Kidney epithelial cell (primary cell): Measurements from ENCODE around the gene PTPRE. TPM values are rescaled to one million over a fixed set of nuclear protein-coding genes. Genes with fewer than 3 reads are reported as not detected.

Source experiments
- DNase-seq: peaks from one replicate; pipeline ENCODE4 v3.0.0-alpha.2; 2010; ENCODE audit warnings: low read depth
- H3K27me3 ChIP-seq: 2 replicates; pipeline ENCODE4 v1.6.0; 2011; ENCODE audit warnings: low read length; ENCODE audit not compliant: control insufficient read depth, insufficient read depth
- H3K36me3 ChIP-seq: 2 replicates; pipeline ENCODE4 v1.5.1; 2011; ENCODE audit warnings: low read length; ENCODE audit not compliant: control insufficient read depth, insufficient read depth
- H3K4me3 ChIP-seq: 2 replicates; pipeline ENCODE4 v1.5.1; 2011; ENCODE audit warnings: low read depth, mild to moderate bottlenecking, control low read depth, low read length
- CTCF ChIP-seq: IDR thresholded peaks from 2 replicates; pipeline ENCODE4 v1.5.1; 2011; ENCODE audit warnings: mild to moderate bottlenecking, moderate library complexity, low read length, control low read depth, inconsistent platforms; ENCODE audit not compliant: insufficient read depth, poor library complexity, severe bottlenecking
- total RNA-seq: library from RNA; depleted of rRNA; stranded (reverse); fragments of >200 nt; gene quantifications from 2 replicates; pipeline ENCODE4 v1.2.3, GENCODE V29; 2015

Gene PTPRE
- total RNA-seq, 1 donor from 2014 or later, result 10.3 TPM

GRCh38 chr10:128125416-128125943 is 218.6 kb downstream of the PTPRE start:
- no peak for DNase-seq
- no peaks in the 10 kb centered on the region for H3K27me3 ChIP-seq
- no peak for TF ChIP-seq CTCF
- no peaks in the 10 kb centered on the region for H3K36me3 ChIP-seq
- peak overlapping the region; percentile 91 for H3K4me3 ChIP-seq

DNA sequence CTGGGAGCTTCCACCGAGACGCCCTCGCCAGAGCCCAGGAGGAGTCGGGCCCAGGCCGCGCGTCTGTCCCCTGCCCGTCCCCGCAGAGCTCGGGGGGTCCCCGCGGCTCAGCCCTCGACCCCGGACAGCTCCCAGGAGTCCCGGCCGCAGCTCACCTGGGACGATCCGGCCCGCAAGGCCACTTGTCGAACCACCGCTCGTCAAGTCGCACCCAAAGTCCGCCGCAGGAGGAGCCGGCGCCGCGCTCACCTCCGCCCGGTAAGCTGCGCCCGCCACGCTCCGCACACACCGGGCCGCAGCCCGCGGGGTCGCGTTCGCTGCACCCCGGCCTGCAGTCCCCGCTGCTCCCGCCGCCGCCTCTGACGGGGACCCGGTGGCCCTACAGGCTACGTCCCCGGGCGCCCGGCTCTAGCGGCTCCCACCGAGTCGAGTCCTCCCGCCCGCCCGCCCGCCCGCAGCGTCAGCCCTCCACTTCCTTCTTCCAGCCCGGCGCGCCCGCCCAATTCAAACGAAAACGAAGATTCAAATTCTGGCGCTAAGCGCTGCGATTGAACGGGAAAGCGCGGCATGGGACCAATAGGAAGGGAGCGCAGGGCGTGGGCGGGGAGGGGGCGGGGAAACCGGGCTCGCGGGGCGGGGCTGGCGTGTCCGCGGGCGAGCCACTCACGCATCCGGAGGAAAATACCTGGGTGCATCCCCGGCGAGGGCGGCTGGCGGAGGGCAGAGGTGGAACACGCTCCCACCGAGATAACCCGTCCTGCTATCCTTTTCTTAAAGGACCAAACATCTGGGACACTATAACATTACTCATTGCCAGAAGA is 219.3 kb downstream of the PTPRE start, which contains the start of gene MKI67:
Gene MKI67, minus strand, starts transcription at position 480 of the 821 bp plus-strand sequence. CDS start 756 bp downstream, outside the sequence.
- peak within 1 kb of the TSS; percentile 91 for H3K4me3 ChIP-seq
- H3K36me3 ChIP-seq, result no peaks in the 10 kb centered on the region
- peak; percentile 55 for DNase-seq
- no peak for TF ChIP-seq CTCF
- no peaks in the 10 kb centered on the region for H3K27me3 ChIP-seq

GRCh38 chr10:128128582-128128981 is 221.7 kb downstream of the PTPRE start:
- no peak for TF ChIP-seq CTCF

DNA sequence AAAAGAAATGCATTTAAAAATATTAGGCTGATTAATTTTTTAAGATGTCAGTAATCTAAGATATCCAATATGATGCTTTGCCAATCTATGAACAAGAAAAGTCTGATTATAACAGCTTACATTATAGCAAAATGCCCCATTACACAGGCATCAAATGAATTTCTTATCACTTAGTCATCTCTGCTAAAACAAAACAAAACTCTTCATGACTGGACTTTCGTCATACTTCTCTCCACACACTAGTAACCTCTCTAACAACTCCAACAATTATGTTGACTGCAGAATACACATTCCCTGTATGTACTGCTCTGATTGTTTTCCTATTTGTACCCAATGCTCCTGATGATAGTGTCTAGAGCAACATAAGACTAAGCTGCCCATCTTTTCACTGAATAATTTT is 223.1 kb downstream of the PTPRE start:
- Histone ChIP-seq H3K36me3 (no peaks in the 10 kb centered on the region), H3K27me3 (no peaks in the 10 kb centered on the region), H3K4me3 (no peak overlapping the region)
- peak; percentile 47 for DNase-seq
- TF ChIP-seq CTCF, result no peak

More at GRCh38 chr10:128128582-128128981, 221.7 kb downstream of the PTPRE start:
- H3K4me3 ChIP-seq, result no peak overlapping the region
- no peaks in the 10 kb centered on the region for H3K36me3 ChIP-seq
- DNase-seq, result no peak
- H3K27me3 ChIP-seq, result no peaks in the 10 kb centered on the region

Other genes with a start within 250 kb of the PTPRE start
- gene FOXI2, start 169.9 kb upstream of the PTPRE start, total RNA-seq, result 0.21 and 0.34 TPM in 2 replicates
- gene CLRN3, start 14.2 kb upstream of the PTPRE start, total RNA-seq, result not detected in 2 replicates
- gene MKI67, start 219.3 kb downstream of the PTPRE start, total RNA-seq, result 5.1 and 5.6 TPM in 2 replicates